IPS DF 19.7 (cell line): ENCODE measurements around the gene CREB3.

ENCODE experiments used
- DNase-seq: peaks from one replicate; pipeline ENCODE4 v3.0.0-alpha.2; 2013; ENCODE audit warnings: low read depth, low spot score

CREB3 gene, protein sequence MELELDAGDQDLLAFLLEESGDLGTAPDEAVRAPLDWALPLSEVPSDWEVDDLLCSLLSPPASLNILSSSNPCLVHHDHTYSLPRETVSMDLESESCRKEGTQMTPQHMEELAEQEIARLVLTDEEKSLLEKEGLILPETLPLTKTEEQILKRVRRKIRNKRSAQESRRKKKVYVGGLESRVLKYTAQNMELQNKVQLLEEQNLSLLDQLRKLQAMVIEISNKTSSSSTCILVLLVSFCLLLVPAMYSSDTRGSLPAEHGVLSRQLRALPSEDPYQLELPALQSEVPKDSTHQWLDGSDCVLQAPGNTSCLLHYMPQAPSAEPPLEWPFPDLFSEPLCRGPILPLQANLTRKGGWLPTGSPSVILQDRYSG

DNA sequence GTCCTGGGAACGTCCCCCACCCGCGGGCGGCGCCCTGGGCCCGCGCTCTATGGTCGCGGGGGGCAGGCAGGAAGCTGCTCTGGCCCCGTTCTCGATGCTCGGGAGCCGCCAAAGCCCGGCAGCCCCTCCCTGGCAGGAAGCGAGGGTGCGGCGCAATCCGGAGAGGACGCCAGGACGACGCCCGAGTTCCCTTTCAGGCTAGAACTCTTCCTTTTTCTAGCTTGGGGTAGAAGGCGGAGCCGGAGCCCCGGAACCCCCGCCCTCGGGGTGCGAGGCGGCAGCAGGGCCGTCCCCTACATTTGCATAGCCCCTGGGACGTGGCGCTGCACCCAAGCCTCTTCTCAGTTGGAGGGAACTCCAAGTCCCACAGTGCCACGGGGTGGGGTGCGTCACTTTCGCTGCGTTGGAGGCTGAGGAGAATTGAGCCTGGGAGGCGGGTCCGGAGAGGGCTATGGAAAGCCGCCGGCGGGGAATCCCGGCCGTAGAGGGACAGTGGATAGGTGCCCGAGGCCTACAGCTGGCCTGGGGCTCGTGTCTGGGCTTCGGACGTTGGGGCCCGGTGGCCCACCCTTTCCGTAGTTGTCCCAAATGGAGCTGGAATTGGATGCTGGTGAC is at the start of gene CREB3, which contains the start of gene TLN1:
Gene CREB3 (plus strand): TSS at position 482 of the 615 bp plus-strand sequence. CDS start 107 bp downstream, at position 589.
Gene TLN1 (minus strand): TSS at position 11 of the 615 bp plus-strand sequence. CDS start 6,501 bp downstream, outside the sequence.
- peak; percentile 65 for DNase-seq

DNA sequence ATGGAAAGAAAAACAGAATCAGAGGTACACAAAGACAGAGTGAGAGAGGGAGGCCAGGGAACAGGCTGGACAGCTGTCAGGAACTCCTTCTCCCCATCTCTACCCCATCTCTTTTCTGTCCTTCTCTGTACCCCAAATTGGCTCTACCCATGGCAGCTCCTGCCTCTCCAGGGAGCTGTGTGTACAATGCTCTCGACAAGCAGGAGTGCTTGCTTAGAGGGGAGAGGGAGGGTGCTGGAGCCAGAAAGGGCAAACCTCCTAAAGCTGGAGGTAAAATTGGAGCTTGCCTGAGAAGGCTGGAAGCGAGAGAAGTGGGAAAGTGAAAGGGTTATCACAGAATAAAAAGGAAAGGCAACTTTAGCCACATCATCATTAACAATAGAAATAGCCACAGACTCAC is 49.1 kb upstream of the CREB3 start:
- no peak for DNase-seq

DNA sequence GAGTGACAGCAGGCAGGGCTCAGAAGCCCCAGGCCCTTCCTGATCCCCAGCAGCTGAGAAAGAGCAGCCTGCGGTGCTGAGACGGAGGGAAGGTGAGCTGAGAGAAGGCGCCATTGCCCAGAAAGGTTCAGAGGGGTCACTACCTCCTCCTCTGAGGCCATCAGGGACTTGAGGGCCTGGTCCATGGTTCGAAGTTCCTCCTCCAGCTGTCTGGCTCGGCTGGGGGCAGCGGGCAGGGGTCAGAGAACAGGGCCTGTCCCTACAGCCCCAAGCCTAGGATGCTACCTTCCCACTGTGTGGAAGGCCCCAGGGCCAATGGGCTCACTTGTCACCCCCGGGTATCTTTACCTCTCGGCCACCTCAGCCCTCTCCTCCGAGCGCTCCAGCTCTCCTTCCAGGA is 47.5 kb upstream of the CREB3 start:
- no peak for DNase-seq

DNA sequence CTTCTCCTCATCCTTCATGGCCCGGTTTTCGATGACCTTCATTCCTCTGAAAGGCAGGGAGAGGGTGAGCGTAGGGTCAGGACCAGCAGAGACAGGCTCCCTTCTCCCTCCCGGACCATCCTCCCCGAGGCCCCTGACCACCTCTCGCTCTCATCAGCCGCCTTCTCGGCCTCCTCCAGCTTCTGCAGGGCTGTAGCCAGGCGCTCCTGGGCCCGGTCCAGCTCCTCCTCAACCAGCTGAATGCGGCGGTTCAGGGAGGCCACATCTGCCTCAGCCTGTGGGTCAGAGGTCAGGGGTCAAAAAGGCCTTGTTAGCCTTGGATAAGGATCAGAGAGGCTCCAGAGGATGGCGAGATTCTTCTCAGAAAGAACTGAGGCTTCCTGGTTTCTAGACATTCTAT is 47.0 kb upstream of the CREB3 start:
- no peak for DNase-seq

DNA sequence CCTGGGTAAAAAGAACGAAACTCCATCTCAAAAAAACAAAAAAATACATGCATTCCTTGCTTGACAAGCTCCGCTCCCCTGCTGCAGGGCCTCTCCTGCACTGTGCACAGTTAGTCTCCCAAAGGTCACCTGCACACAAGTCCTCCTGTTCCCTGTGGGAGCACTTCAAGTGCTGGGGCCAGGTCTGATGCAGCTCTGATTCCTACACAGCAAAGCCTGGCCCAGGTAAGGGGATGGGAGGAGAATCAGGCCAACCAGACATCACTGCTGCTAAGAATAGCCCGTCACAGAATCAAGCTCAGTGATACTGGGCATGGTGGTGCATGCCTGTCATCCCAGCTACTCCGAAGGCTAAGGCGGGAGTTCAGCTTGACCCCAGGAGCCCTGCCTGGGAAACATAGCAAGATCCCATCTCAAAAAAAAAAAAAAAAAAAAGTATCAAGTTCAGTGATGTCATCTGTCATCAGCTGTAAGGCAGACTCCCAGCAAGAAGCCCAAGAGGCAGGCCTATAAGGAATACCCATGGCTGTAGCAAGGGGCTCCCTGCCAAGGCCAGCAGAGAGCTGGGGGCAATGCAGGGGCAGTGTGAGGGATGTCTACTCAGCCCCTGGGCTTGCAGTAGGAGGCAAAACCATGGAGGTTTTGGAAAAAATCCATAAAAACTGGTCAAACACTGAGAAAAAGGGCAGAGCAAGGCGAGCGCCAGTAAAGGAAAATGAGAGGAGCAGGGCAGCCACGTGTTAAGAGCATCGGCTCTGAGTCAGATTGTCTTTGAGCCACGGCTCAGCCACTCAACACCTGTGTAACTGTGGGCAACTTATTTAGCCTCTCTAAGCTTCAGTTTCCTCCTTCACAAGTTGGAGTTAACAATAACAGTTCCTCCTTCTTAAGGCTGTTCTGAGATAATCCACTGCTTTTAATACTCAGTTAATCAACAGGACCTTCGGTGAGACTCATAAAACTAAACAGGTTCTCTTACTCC is 46.0 kb upstream of the CREB3 start:
- DNase-seq: no peak

DNA sequence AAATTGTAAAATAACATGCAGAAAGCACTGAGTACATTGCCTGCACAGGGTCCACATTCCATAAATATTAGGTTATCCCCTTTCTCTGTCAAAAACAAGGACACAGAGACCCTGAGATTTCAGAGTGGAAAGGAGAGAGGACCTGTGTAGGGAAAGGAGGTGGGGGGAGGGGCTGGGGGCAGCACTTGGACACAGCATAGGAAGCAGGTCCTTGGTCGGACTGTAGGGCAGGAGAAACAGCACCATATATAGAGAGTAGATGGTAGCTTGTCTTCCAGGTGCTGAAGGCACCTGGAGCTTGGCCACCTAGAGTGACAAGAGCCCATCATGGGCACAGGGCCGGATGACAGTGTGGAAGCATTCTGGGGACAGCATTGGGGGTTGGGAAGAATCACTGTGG is 45.2 kb upstream of the CREB3 start:
- no peak for DNase-seq

DNA sequence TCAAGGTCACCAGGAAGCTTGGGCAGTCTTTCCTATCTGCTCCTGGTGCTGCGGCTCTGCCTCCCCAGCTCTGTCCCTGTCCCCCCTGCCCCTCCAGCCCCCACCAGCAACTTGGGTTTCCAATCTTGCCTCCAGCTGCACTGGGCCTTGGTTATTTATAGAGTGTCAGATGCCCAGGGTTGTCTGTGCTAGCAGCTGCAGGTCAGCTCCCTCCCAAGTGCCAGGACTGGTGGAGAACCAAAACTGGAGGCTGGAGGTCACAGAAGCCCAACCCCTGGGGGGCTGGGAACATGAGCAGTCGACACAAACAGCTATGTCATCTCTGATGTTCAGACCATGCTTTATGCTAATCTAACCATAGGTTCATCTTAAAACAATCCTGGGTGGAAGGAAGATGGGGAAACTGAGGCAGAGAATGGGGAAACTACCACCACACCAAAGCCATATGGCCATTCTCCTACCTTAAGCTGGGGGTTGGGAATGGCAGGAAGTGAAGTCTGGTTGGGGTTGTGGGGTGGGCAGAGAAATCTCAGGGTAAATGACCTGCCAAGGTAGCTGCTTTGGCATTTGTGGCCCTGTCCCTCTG is 44.4 kb upstream of the CREB3 start:
- DNase-seq: no peak

DNA sequence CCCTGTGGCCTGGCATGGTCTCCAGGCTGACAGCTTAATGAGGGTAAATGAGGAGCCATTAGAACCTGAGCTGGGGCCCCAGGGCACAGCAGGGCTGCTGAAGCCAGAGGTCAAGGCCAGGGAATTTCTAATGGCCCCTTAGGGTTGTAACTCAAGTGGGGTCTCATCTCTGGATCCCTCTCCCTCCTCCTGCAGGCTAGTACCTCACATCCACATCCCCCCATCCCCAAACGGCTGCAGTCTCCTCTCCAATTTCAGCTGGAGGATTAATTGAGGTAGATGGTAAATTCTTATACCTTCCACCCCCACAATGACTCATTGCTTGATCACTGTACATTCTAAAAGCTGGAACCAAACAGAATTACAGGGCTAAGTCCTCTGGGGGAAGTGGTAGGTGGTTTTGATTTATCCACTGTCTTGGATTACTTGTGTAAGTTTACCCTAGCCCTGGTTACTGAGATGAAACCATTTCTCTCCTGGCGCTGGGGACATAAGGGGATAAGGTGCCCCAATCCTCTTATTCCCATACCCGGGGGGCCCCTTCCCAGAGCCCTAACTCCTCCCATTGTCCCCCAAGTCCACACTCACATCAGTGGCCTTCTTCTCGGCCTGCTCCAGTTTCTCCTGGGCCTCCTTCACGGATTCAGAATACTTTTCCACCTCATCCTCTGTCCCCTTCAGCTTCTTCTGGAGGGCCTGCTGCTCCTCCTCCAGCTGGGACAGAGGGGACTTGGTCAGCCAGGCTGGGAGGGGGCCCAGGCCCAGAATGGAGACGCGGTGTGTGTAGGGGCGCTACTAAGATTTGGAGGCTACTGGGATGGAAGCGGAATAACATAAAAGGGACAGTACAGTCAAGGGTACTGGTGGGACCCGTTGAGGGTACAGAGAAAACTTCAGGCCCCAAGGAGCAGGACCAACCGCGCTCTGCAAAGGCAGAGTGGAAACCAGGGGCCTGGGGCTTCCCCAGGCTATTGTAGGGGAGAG is 43.6 kb upstream of the CREB3 start:
- no peak for DNase-seq

DNA sequence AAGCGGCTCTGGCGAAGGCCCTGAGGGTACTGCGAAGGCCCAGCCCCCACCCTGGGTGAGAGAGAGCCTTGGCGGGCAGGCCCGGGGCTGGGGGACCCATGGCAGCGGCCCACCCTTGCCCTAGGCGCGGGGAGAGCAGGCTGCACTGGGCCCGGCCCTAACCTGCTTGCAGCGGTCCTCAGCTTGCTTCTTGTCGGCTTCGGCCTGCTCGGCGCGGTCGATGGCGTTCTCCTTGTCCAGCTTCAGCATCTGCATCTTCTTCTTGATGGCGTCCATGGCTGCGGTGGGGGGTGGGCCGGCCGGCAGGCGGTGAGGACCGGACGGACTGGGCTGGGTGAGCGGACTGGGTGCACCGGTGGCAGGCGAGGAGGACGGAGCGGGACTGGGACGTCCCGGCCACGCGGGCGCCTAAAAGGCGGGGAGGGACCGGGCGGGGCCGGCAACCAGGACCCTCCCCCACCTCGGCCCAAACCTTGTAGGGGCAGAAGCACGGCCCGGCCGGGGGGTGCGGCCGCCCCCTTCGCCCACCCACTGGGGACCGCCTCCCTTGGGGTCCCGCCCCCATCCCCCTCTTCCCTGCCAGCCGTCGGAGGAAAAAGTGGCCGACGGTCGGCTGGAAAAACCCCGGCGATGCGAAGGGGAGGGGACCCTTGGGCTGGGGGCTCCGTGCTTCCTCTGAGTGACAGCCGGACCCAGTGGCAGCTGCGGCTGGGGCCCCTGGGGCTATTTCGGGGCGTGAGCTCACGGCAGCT is 42.7 kb upstream of the CREB3 start, which contains the start of gene TPM2:
Gene TPM2 (minus strand): TSS at position 384 of the 752 bp plus-strand sequence. CDS start 108 bp downstream, at position 276.
- no peak for DNase-seq

DNA sequence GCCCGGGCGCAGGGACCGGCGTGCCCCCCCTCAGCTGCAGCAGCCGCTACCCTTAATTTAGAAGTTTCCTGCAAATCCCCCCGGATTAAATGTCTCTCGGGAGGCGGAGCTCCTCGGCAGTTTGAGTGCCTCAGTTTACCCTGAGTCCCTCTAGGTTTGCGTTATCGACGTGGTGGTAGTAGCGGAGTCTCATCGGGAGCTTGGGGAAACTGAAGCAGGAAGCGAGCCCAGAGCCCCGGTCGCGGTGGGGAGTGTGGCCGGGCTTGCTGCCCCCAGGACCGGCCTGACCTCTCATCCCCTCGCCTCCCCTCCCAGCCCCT is 42.2 kb upstream of the CREB3 start:
- DNase-seq: no peak

DNA sequence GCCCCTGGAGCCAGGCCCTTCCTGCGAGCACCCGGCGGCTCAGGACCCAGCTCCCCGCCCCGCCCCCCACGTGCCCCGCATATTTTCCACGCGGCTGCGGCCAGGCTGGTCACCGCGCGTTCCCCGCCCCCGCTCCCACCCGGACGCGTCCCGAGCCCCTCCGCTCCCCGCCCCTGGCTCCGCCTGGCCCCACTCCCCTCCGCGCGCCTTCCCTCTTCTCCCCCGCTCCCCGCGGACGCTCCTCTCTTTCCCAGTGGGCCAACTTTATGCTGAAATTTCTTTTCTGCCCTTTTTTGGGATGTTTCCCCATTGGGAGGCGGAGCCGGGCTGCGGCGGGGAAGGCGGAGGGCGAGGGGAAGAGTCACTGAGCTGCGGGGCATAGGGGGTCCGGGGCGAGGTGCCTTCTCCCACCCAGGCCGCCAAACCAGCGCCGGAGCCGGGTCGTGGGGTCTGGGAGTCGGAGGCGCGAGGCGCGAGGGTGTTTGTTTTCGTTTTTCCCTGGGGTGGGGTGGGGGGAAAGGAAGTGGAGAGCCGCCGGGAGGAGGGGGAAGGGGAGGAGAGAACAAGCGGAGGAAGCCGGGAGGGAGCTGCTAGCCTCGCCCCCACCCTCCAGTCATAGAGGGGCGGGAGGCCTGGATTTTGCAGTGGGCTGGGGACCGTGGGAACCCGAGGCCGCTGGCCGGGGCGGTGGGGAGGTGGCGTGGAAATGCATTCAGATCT is 41.7 kb upstream of the CREB3 start:
- no peak for DNase-seq

DNA sequence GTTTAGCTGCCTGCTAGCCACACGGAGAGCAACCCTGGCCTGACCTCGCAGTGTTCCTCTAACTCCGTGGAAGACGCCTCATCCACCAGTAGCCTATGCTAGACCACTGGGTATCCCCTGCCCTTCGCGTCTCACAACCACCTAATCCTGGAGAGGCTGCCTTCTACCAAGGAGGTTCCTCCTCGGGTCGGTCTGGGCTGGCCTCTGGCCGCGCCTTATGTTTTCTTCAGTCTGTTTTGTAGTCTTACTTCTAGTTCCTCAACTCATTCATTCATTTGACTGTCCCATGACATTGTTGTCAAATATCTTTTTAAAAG is 41.2 kb upstream of the CREB3 start:
- no peak for DNase-seq

DNA sequence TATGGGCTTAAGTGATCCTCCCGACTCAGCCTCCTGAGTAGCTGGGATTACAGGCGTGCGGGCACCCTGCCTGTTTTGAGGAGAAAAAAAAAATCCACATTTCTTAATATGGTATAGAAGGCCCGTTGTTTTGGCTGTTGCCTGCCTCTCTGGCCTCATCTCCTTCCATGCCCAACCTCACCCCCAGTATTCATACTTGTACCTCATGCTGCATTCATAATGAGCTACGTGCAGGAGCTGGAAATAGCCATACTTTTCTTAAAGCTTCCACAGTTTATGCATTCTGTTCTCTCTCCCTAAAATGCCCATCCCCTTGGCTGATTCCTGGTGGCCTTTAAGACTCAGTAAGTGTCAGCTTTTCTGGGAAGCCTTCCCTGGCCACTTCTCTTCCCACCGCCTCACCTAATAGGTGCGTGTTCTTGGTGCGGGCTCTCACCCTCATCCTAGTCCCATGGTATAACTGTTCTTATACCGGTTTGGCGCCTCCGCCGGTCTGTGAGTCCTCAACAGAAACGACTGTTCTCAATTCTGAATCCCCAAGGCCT is 40.6 kb upstream of the CREB3 start:
- DNase-seq: no peak

DNA sequence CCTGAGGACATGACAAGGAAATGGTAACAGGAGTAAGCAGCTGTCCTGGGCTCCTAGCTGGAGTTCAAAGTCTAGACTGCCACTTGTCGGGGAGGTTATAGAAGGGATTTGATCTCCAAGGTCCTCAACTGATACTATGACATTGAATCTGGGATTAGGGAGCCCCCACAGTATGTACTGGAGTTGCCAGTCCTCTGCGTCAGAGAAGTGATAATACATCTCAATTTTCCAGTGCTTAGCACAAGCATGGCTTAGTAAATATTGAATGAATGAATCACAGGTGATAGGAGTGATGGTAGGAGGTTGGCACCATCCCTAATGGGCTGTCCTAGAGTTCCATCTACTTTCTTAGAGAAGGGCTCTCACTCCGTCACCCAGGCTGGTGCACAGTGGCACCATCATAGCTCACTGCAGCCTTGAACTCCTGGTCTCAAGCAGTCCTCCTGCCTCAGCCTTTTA is 36.5 kb upstream of the CREB3 start:
- no peak for DNase-seq

DNA sequence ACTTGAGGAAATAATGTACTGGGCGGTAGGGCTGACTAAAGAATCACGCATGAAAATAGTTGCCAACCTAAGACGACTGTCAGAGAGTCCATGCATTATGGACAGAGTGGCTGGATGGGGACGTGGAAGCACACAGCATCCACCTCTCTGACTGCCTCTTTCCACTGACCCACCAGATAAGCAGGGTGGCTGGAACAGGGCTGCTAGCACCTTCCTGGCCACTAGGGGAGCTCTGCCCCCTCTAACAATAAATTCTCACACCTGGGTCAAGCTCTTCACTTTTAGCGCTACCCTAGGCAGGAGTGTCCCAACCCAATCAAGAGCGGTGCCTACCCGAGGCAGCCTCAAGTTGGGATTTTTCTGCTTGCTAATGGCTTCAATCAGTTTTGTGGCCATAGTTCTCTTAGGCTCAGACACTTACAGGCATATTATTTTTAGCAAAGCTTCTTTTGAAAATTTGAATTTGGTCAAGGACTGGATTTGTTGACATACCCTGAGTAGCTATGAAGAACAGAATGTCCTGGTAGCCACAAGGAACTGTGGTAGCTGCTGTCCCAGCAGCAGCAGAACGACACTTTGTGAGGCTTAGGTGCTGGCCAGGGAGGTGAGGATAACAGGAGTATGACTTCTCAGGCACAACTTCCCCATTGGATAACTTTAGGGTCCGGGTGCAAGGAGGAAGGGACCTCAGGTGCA is 35.8 kb upstream of the CREB3 start:
- no peak for DNase-seq

DNA sequence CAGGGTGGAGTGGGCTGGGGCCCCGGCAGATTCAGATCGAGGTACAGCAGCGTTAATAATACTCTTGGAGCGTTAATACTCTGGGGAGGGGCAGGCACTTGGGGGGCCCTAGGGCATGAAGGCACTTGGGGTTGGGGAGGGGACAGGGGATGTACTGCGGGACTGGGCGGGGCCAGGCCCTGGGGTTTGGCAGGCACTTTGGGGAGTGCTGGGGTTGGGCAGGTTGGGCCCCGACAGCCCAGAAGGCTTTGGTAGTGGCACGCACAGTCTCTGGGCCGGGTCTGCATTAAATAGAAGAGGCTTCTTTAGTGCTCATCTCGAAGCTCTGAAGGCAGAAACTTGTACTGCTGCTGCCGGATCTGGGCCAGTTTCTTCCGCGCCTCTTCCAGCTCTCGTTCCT is 35.0 kb upstream of the CREB3 start:
- DNase-seq: no peak

DNA sequence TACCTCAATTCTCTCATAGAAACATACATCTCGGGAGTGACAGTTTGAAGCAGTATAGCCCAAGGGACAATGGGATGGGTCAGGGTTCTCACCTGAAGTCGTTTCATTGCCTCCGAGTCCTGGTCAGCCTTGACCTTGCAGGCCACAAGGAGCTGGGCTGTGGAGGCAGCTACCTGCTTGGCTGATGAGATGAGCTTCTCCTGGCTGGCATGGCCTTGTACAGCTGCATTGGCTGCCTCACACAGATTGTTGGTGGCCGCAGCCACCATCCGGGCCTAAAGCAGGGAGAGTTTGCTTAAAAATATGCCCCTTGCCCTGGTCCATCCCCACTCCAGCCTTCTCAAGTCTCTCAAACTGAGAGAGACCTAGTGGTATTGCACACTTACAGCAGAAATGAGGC is 34.2 kb upstream of the CREB3 start:
- no peak for DNase-seq

DNA sequence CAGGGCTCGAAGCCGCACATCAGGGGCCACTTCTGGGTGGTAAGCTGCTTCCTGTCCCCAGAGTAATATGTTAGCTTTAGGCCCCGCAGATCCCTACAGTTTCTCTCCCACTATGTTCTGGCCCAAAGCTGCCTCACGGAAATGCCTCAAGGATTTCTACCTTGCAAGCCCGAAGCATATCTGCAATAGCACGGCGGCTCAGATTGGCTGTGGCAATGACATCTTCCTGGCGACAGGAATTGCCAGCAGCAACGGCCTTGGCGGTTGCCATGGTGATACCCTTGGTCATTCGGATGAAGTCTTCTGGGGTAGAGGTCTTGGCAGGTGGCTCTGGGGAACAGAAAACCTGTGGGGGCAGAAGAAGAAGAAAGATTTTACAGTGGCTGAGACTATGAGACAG is 32.4 kb upstream of the CREB3 start:
- no peak for DNase-seq
